Measurements from ENCODE around the gene SLC35E1.
A peak's percentile ranks its signal among the peaks of the same experiment; 100 is the strongest.

Gene SLC35E1

DNA sequence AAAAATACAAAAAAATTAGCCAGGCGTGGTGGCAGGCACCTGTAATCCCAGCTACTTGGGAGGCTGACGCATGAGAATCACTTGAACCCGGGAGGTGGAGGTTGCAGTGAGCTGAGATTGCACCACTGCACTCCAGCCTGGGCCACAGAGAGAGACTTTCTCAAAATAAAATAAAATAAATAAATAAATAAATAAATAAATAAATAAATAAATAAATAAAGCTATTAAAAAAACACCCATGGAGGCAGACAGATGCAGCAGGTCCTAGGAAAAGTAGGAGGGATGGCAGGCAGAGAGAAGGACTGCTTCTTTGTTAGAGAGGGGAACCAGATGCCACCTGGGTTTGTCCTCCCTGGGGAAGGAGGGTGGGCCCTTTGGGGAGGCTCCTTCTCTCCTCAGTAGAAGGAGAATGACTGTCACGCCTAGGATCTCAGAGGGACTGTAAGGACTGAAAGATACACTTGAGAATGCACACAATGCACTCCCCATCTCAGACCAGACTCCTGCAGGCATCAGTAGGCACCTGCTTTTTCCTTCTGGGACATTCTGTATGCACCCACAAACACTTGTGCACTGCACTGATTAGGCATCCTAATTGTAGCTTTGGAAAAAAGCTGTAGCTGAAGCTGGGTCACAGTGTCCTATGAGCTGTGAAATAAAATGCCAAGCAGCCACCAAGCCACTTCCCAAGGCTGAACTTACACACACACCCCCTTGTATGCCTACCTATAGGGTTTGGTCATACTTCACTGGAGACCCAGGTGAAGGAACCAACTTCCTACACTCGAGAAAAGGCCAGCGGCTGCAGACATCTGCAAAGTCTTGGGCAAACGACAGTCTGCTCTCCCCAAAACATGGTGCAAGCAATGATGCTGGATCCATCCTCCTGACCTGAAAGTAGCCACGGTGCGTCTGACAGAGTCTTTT is 18.9 kb upstream of the SLC35E1 start:
- H3K36me3 Mint-ChIP-seq (ENCODE audit: low read depth): peaks cover 13% of the 10 kb centered on the region
- H3K27ac Mint-ChIP-seq: no peak overlapping the region
- H3K9me3 Mint-ChIP-seq: no peaks in the 10 kb centered on the region
- H3K4me3 Mint-ChIP-seq: no peak overlapping the region
- peaks cover 85% of the 10 kb centered on the region for H3K4me1 Mint-ChIP-seq (ENCODE audit: low read depth)
- H3K27me3 Mint-ChIP-seq: no peaks in the 10 kb centered on the region
- intact Hi-C loops (cut with micrococcal nuclease): no loop called here

DNA sequence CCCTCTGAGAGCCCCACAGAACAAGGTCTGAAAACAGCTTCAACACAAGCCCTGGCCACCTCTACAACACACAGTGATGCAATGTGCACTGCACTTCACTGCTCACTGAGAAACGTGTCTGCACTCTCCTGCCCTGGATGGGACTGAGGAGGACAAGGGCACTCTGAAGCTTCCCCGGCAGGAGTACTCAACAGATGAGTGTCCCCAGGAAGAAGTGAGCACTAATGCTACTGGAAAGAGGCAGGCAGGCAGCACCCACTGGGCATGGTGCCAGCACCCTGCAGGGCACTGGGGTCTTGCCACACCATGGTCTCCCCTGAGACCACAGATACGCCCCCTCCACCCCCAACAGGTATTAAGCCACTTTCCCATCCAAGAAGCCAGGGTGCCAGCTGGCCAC is 17.7 kb upstream of the SLC35E1 start:
- Mint-ChIP-seq H3K27me3 (no peaks in the 10 kb centered on the region), H3K4me3 (no peak overlapping the region), H3K4me1 (ENCODE audit: low read depth) (peaks cover 85% of the 10 kb centered on the region), H3K36me3 (ENCODE audit: low read depth) (peaks cover 25% of the 10 kb centered on the region), H3K27ac (no peak overlapping the region), H3K9me3 (no peaks in the 10 kb centered on the region)
- intact Hi-C loops (cut with micrococcal nuclease): no loop called here

DNA sequence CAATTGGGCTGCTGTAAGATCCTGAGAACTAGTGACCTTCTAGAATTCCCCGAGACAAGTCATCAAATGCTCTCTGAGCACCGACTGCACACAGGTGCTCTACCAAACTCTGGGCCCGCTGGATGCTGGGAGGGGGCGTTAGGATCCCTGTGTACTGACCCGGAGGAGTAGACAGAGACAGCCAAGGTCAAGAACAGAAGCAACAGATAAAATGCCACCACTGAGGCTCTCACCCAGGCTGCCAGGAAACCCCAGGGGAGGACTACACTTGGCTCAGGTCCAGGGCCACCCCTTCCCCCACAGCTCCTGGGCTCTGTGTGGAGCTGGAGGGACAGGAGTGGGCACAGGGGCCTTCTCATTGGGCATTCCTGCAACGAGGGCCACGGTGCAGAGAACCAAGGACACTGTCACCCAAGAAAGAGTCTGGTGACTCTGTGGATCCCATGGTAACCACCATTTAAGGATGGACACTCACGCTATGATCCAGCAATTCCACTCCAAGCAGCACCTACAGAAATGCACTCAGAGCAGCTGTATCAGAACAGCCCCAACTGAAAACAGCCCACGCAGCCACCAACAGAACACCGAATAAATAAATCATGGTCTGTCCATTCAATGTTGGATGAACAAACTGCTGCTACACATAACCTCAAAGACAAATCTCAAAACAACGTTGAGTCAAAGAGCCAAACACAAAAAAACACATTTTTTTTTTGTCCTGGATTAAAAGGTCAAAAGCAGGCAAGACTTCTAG is 16.8 kb upstream of the SLC35E1 start:
- Mint-ChIP-seq H3K27me3 (no peaks in the 10 kb centered on the region), H3K27ac (peak overlapping the region; percentile 98), H3K9me3 (no peaks in the 10 kb centered on the region), H3K4me1 (ENCODE audit: low read depth) (peaks cover 79% of the 10 kb centered on the region), H3K36me3 (ENCODE audit: low read depth) (peaks cover 30% of the 10 kb centered on the region), H3K4me3 (no peak overlapping the region)
- intact Hi-C loops (cut with micrococcal nuclease): no loop called here

DNA sequence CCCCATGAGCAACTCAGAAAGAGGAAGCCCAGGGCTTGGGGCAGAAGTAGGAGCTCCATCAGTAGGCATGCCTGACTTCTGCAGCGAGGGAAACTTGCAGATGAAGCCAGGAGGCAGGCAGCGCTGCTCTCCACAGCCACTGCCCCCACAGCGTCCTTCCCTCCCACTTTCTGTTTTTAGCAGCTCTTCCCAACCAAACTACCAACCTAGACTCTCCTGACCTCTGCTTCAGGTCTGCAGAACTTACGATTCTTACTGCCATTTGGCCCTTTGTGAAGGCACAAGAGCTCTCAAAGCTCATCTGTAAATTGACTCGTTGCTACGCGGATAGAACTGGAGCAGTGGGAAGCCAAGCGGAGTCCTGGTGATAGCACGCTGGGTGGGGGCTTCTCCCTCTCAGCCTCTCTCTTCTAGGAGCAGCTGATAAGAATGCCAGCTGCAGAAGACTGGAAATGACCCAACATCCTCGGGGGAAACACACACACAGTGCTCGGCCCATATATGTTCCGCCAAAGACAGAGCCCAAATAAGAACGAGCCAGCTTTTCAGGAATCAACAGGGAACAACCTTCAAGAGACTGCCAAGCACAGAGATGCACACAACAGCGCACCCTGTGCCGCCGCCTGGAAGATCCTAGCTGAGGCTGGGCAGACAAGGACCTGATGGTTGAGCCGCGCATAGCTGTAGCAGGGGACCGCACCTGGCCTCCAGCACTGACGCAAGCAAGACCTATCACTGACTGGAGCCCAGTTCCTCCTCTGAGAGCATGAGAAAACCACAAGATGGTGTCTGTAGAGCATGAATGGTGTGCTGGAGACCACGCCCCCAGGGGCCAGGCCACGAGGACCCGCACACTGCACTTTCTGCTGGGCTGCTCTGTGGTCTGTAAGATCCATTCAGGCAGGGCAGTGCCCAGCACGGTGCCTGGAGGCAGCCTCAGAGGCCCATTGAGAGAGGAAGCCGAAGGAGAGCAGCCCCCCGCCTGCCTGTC is 15.9 kb upstream of the SLC35E1 start:
- Mint-ChIP-seq H3K27ac (peak overlapping the region; percentile 98), H3K4me1 (ENCODE audit: low read depth) (peaks cover 79% of the 10 kb centered on the region), H3K4me3 (peak overlapping the region; percentile 57), H3K36me3 (ENCODE audit: low read depth) (peaks cover 26% of the 10 kb centered on the region), H3K9me3 (no peaks in the 10 kb centered on the region), H3K27me3 (no peaks in the 10 kb centered on the region)
- intact Hi-C loops (cut with micrococcal nuclease): no loop called here

DNA sequence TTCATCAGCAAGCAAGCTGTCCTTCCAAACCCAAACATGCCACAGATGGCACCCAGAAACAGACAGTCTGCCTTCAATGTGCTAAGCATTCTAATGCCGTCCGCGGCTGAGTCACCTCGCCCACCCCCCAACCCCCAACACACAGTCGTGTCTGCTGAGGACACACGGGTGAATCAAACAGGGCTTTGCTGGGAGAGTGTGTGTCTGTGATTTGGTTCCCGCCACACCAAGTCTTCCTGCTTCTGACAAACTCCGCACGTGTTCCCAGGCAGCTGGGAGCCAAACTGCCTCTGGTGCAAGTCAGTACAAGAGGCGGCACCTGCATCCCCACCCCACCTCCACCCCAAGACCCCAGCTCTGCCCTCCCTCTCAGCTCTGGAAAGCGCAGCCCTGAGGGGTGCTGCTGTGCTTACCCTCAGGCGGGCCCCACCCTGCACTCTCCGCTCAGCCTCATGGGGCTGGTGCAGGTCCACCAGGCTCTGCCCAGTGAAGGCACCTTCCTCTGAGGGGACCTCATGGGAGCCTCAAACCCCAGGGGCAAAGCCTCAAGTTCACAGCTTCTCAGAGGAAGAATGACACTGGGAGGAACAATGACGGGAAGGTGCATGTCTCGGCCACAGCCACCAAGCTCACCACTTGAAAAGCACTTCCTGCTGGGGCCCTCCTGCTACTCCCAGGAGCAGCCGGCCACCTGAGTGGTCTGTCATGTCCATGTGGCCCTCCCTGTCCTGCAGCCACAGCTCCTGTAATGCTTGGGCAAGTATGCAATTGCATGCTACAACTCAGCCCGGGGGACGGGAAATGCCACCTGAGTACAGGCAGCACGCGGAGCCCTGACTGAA is 15.0 kb upstream of the SLC35E1 start:
- intact Hi-C loops (cut with micrococcal nuclease): no loop called here
- Mint-ChIP-seq H3K27ac (peak overlapping the region; percentile 98), H3K9me3 (no peaks in the 10 kb centered on the region), H3K4me3 (peak overlapping the region; percentile 57), H3K36me3 (ENCODE audit: low read depth) (peaks cover 20% of the 10 kb centered on the region), H3K27me3 (no peaks in the 10 kb centered on the region), H3K4me1 (ENCODE audit: low read depth) (peaks cover 82% of the 10 kb centered on the region)

DNA sequence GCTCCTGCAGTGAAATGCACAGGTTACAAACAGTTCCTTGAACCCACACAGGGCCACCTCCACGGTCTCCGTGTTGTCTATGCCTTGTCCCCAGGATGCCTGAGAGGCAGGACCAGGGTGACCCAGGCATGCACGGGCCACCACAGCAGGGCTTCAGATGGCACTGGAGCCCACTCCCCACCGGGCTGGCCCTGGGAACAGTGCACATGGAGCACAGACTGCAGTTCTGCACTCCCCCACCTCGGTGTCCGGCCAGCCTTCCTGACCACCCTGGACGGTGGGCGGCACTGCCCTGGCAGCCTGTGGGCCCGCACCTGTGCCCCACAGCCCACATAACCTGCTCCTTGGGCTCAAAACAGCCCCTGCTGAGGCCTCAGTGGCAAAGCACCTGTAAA is 14.3 kb upstream of the SLC35E1 start:
- intact Hi-C loops (cut with micrococcal nuclease): no loop called here
- peak overlapping the region; percentile 98 for H3K27ac Mint-ChIP-seq
- H3K4me1 Mint-ChIP-seq (ENCODE audit: low read depth): peaks cover 83% of the 10 kb centered on the region
- H3K36me3 Mint-ChIP-seq (ENCODE audit: low read depth): peaks cover 26% of the 10 kb centered on the region
- no peaks in the 10 kb centered on the region for H3K27me3 Mint-ChIP-seq
- no peaks in the 10 kb centered on the region for H3K9me3 Mint-ChIP-seq
- peak overlapping the region; percentile 87 for H3K4me3 Mint-ChIP-seq

DNA sequence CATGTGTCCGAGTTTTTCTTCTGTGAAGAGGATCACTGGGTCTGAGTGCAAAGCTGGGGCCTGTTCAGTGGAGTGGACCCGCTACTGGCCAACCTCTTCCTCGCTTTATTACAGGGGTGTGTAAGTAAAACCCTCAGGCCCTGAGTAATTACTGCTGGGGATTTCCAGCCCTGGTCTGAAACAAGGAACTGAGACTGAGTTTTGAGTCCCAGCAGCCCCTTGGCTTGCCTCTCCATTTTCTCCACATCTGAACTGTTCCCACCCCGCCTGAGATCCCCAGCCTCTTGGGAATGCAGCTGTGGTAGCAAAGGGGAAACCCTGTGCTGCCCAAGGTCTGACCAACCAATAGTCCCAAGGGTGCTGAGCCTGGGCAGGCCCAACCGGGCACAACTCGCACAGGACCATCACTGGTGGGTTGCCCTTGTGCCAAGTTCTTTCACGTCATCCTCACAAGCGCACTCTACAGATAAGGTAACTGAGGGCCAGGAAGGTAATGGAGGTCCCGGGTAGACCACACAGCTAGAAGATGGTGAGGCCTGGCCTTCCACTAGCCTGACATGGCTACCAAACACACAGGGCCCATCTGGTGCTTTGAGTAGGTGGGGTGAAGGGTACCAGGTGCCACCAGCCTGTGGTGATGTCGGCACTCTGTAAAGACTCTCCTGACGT is 13.7 kb upstream of the SLC35E1 start:
- intact Hi-C loops (cut with micrococcal nuclease): loop anchor here (2.0 kb wide), 1 partner anchor 43 kb away; the partner anchor contains the start of gene MED26
- Mint-ChIP-seq H3K4me3 (peak overlapping the region; percentile 87), H3K36me3 (ENCODE audit: low read depth) (peaks cover 30% of the 10 kb centered on the region), H3K4me1 (ENCODE audit: low read depth) (peaks cover 88% of the 10 kb centered on the region), H3K27ac (peak overlapping the region; percentile 98), H3K9me3 (no peaks in the 10 kb centered on the region), H3K27me3 (no peaks in the 10 kb centered on the region)

DNA sequence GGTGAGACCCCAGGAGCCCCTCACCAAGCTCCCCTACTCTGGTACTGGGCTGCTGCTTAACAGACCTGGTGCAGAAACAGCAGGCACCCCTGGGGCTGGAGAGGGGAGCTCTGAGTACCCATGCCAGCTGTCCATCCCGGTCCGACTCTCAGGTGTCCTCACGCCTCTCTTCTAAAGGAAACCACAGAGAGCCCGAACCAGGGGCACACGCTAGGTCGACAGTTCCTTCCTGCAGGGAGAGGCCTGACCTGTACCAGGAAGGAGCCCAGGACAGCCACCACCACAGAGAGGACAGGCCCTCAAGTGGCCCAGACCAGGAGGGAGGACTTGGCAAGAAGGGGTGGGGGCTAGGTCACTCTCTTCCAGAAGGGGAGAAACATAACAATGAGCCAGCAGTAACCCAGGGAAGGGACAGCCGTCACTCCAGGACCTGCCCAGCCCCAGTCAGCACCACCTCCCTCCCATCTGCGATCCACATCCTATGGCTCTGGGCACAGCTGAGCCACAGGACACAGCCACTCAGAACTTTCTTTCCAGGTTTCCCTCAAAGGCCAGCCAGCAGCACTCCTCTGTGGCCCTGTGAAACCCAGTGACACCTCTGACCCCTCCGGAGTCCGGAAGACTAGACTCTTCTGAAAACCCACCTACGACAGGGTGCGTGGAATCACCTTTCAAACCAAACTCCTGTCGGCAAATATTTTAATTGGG is 13.0 kb upstream of the SLC35E1 start:
- no peaks in the 10 kb centered on the region for H3K27me3 Mint-ChIP-seq
- H3K27ac Mint-ChIP-seq: peak overlapping the region; percentile 98
- H3K36me3 Mint-ChIP-seq (ENCODE audit: low read depth): peaks cover 37% of the 10 kb centered on the region
- peaks cover 91% of the 10 kb centered on the region for H3K4me1 Mint-ChIP-seq (ENCODE audit: low read depth)
- H3K4me3 Mint-ChIP-seq: peak overlapping the region; percentile 87
- intact Hi-C loops (cut with micrococcal nuclease): loop anchor here (2.0 kb wide), 1 partner anchor 44 kb away; the partner anchor contains the start of gene MED26
- H3K9me3 Mint-ChIP-seq: no peaks in the 10 kb centered on the region

DNA sequence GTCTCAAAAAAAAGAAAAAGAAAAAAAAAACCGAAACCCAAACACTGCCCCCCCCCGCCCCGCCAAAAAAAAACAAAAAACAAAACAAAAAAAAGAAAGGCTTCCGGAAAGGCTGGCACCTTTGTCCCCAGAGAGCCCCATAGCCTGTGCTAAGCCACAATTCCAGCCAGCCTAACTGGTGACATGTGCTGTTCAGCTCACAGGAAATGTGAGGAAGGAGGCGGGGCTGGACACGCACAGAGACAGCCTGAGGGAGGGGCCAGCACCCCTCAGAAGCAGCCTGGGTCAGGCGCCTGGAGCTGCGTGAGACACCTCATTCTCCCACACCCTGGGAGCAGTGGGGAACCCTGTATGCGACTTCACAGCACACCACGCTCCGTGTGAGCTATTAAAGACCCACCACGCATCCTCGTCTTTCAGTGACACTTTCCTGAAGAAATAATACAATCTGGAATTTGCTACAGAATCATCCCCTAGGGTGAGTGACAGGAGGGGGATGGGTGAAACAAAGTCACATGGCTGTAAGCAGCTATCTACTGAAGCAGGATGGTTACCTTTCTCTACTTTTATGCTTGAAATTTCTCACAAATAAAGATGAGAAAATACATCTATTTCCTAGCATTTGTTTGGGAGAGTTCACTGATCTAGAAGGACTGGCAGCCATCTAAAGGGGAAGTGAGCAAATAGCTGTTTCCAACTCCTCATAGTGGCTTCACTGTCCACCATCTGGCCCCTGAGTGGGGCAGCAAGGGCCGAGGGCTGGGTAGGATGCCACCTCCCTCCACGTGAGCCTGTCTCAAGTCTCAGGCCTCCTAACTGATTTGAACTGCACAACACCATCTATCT is 12.3 kb upstream of the SLC35E1 start:
- Mint-ChIP-seq H3K27ac (peak overlapping the region; percentile 98), H3K27me3 (no peaks in the 10 kb centered on the region), H3K9me3 (no peaks in the 10 kb centered on the region), H3K4me3 (peak overlapping the region; percentile 87), H3K4me1 (ENCODE audit: low read depth) (peaks cover 90% of the 10 kb centered on the region), H3K36me3 (ENCODE audit: low read depth) (peaks cover 45% of the 10 kb centered on the region)
- intact Hi-C loops (cut with micrococcal nuclease): loop anchor here (1.0 to 2.0 kb wide), 2 partner anchors 12 to 44 kb away; partner anchors contain the start of genes MED26 and SLC35E1

DNA sequence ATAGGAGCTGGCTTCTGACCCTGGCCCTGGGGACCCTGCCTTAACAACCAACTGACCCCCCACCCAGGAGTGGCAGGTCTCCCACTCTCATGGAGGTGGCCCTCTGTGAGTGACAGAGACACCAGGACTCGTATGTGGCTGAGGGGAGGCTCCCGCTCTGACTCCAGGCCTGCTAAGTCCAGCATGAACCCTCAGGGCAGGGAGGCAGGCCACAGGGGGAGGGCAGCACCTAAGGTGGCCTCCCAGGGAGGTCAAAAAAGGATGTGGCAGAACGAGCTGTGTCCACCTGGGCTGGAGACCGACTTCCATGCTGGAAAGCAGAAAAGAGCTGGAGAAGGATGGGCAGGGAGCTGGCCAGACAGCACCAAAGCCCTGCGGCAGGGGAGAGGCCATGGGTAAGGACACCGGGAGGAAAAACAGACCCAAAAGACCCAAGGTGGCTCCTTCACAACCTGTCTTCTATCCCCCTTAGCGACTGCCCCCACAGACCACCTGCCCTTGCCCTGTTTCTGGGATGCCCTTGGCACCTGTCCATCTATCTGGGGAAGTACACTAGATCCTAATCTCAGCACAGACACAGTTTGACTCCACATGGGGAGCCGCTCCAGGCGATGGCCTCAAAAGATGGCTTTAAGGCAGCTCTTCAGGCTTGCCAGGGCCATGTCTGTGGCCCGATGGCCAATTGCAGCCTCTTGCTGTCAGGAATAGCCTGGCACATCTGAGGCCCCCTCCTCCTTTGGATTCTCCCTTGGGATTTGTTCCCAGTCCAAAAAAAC is 10.5 kb upstream of the SLC35E1 start:
- no peaks in the 10 kb centered on the region for H3K27me3 Mint-ChIP-seq
- peaks cover 63% of the 10 kb centered on the region for H3K36me3 Mint-ChIP-seq (ENCODE audit: low read depth)
- H3K4me3 Mint-ChIP-seq: no peak overlapping the region
- peaks cover 82% of the 10 kb centered on the region for H3K4me1 Mint-ChIP-seq (ENCODE audit: low read depth)
- no peaks in the 10 kb centered on the region for H3K9me3 Mint-ChIP-seq
- intact Hi-C loops (cut with micrococcal nuclease): no loop called here
- H3K27ac Mint-ChIP-seq: peak overlapping the region; percentile 98

DNA sequence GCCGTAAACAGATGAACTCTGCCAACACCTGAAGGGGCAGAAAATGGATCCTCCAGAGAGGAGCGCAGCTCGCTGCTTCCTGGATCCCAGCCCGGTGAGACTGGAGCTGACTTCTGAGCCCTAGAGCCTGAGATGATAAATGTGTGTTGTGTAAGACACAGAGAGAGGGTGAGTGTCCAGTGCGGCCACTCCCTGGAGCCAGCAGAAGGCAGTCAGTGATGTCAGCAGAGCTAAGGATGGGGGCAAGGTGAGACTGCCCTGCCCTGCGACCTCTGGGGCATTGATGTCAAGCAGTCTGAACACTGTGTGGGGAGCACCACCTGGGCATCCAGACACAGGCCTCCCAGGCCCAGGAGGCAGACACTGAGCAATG is 9.7 kb upstream of the SLC35E1 start:
- Mint-ChIP-seq H3K9me3 (no peaks in the 10 kb centered on the region), H3K27me3 (no peaks in the 10 kb centered on the region), H3K27ac (peak overlapping the region; percentile 17), H3K36me3 (ENCODE audit: low read depth) (peaks cover 70% of the 10 kb centered on the region), H3K4me3 (no peak overlapping the region), H3K4me1 (ENCODE audit: low read depth) (peaks cover 79% of the 10 kb centered on the region)
- intact Hi-C loops (cut with micrococcal nuclease): no loop called here

Measured in dendritic cell treated with granulocyte-macrophage colony-stimulating factor and Interleukin-4, amounts not matched to agents 40 ng/mL and 50 ng/mL, for 4 days (primary cell).